Cardiac fibroblast (primary cell): ENCODE measurements around the gene SCARB1.

ENCODE experiments used
- DNase-seq, 2 donors: peaks; one replicate each; pipeline versions ENCODE4 v3.0.0 to v3.0.0-alpha.2; 2010; ENCODE audit warnings: low read depth in 2 of 2
- H3K4me3 ChIP-seq, 2 donors: replicated peaks in 1 of 2; 1 replicate in 1 of 2; 2 replicates in 1 of 2; pipeline ENCODE4 v1.5.1; 2011; ENCODE audit warnings: low read depth in 2 of 2, low read length in 2 of 2, mild to moderate bottlenecking in 2 of 2, moderate library complexity in 1 of 2
- CTCF ChIP-seq: IDR thresholded peaks from one replicate; pipeline ENCODE4 v1.5.1; 2011; ENCODE audit warnings: low read depth, mild to moderate bottlenecking, low read length, inconsistent platforms

Gene SCARB1

GRCh38 chr12:124861492-124861891 is 2.2 kb downstream of the SCARB1 start:
- peak; percentile 79 to 87 for DNase-seq
- TF ChIP-seq CTCF = no peak
- H3K4me3 ChIP-seq = no peak overlapping the region

GRCh38 chr12:124857921-124858461 is 5.7 kb downstream of the SCARB1 start:
- no peak overlapping the region for H3K4me3 ChIP-seq
- TF ChIP-seq CTCF = no peak
- no peak for DNase-seq

GRCh38 chr12:124856842-124857178 is 6.9 kb downstream of the SCARB1 start:
- no peak for DNase-seq
- no peak for TF ChIP-seq CTCF
- no peak overlapping the region for H3K4me3 ChIP-seq

GRCh38 chr12:124856132-124856841 is 7.4 kb downstream of the SCARB1 start:
- DNase-seq = no peak
- TF ChIP-seq CTCF = no peak
- H3K4me3 ChIP-seq = no peak overlapping the region

GRCh38 chr12:124855275-124855957 is 8.2 kb downstream of the SCARB1 start:
- DNase-seq = no peak
- TF ChIP-seq CTCF = no peak
- no peak overlapping the region for H3K4me3 ChIP-seq

GRCh38 chr12:124854637-124855184 is 9.0 kb downstream of the SCARB1 start:
- no peak overlapping the region for H3K4me3 ChIP-seq
- no peak for DNase-seq
- no peak for TF ChIP-seq CTCF
